Activated effector memory CD4-positive, alpha-beta T cell treated with Interleukin-2 at 50 U/mL for 16 hours (primary cell): ENCODE data around the gene SPECC1.
"Not testable (repeated sequence)": the region's sequence is repeated elsewhere in the genome, so short reads cannot be mapped to it uniquely, and the experiment has no call there.

Experiments used
- DNase-seq: peaks from one replicate; pipeline ENCODE4 v3.0.0-alpha.2; 2020

SPECC1 gene

DNA sequence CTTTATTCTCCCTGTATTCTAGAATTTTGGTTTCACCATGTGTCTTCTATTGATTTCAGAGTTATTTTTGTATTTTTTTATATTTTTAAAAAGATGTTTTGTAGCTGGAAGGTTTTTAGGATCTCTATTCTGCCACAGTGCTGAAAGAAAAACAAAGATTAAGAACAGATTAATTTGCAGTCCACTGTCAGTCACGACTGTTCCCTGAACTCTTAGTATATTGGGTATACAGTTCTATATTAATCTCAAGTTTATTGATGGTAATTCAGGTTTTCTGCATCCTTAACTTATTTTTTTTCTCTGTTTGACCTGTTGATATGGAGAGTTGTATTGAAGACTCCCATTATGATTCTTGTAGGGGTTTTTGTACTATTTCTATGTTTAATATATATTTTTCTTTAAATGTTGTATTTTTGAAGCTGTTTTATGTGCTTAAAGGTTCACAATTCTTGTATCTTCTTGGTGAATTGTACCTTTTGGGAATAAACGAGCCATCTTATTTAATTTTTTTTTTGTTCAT, 2.9 kb downstream of the SPECC1 start:
- no peak for DNase-seq

DNA sequence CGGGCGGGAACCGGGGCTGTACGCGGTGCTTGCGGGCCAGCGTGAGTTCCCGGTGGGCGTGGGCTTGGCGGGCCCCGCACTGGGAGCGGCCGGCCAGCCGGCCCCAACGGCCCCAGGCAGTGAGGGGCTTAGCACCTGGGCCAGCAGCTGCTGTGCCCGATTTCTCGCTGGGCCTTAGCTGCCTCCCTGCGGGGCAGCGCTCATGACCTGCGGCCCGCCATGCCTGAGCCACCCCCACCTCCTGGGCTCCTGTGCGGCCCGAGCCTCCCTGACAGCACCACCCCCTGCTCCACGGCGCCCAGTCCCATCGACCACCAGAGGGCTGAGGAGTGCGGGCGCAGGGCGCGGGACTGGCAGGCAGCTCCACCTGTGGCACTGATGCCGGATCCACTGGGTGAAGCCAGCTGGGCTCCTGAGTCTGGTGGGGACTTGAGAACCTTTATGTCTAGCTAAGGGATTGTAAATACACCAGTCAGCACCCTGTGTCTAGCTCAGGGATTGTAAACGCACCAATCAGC, 7.4 kb downstream of the SPECC1 start:
- not testable (repeated sequence) for DNase-seq

DNA sequence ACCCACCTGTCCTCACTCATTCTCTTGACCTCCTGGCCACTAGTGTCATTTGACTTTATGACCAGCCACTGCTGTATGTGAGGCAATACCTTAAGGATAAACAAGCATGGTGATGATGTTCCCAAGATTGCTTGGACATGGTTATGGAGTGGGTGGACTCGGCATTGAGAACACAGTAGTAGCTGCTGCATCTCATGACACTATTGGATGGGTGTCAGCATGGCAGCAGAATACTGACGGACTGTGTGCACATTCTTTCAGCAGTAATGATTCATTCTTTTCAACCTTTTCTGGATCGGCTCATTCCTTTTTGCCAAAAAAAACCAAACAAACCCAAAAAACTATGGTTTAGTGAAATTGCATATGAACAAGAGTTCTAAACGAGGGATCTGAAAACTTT, 13.5 kb downstream of the SPECC1 start:
- DNase-seq: no peak

DNA sequence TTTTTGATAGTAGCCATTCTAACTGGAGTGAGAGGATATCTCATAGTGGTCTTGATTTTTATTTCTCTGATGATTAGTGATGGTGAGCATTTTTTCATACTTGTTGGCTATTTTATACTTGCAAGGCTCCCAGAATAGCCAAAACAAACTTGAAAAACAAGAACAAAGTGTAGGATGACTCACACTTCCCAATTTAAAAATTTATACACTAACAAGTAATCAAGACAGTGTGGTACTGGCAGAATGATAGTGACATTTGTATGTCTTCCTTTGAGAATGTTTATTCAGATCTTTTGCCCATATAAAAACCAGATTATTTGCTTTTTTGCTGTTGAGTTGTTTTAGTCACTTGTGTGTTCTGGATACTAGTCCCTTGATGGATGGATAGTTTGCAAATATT, 17.8 kb downstream of the SPECC1 start:
- no peak for DNase-seq

DNA sequence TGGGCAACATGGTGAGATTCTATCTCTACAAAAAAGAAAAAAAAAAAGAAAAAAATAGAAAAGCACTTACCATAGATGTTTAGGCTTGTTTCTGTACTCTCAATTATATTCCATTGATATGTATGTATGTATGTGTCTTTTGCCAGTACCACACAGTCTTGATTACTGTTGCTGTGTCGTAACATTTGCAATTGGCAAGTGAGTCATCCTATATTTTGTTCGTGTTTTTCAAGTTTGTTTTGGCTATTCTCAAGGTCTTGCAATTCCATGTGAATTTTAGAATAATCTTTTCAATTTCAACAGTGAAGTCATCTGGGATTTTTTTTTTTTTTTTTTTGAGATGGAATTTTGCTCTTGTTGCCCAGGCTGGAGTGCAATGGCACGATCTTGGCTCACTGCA, 19.3 kb downstream of the SPECC1 start:
- no peak for DNase-seq

DNA sequence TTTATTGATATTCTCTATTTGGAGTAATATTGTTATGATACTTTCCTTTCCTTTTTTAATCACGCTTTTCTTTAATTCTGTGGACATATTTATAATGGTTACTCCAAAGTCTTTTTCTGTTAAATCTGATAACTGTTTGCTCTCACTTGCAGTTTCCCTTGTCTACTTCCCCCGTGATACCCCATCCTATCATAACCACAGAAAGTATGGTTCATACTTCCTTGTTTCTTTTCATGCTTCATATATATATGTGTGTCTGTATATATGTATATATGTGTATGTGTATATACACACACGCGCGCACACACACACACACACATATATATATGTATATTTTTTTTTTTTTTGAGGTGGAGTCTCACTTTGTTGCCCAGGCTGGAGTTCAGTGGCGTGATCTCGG, 23.5 kb downstream of the SPECC1 start:
- DNase-seq: no peak

DNA sequence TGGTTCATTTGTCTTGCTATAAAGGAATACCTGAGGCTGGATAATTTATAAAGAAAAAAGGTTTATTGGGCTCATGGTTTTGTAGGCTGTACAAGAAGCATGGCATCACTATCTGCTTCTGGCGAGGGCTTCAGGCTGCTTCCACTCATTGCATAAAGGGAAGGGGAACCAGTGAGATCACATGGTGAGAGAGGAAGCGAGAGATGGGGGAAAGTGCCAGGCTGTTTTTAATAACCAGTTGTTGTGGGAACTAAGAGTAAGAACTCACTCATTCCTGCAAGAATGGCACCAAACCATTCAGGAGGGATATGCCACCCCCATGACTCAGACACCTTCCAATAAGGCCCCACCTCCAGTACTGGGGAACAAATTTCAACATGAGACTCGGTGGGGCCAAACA, 24.3 kb downstream of the SPECC1 start:
- no peak for DNase-seq

DNA sequence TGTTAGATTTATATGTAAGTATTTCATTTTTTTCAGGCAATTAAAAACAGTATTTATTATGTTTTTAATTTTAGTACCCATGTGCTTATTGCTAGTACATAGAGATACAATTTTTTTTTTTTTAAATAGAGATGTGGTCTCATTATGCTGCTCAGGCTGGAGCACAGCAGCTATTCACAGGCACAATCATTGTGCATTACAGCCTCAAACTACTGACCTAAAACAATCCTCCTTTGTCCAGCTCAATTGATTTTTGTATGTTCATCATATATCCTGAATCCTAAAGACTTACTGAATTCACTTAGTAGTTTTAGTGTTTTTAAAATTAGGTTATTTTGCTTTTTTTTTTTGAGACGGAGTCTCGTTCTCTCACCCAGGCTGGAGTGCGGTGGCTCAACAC, 26.3 kb downstream of the SPECC1 start:
- no peak for DNase-seq

DNA sequence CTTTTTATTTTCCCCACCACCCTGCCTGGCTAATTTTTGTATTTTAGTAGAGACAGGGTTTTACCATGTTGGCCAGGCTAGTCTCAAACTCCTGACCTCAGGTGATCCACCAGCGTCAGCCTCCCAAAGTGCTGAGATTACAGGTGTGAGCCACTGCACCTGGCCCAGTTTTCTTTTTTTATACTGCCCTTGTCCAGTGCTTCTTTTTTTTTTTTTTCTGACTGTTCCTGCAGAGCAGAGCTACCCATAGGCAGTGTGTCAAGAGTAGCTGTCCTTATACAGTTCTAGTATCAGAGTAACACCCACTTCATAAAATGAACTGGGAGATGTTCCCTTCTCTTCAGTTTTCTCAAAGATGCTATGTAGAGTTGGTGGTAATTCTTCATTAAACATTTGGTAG, 28.1 kb downstream of the SPECC1 start:
- DNase-seq: not testable (repeated sequence)

DNA sequence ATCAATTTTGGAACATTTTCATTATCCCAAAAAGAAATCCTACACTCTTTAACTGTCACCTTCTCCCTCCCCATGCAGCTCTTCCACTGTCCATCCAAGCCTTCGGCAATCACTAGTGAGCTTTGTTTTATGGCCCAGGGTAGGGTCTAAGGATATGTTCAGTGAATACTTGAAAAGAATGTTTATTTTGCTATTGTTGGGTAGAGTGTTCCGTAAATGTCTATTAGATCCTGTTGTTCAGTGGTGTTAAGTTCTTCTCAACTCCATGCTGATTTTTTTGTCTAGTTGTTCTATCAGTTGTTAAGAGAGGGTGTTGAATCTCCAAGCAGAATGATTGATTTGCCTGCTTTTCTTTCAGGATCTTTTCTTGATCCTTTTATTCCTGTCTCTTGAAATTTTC, 29.9 kb downstream of the SPECC1 start:
- no peak for DNase-seq

DNA sequence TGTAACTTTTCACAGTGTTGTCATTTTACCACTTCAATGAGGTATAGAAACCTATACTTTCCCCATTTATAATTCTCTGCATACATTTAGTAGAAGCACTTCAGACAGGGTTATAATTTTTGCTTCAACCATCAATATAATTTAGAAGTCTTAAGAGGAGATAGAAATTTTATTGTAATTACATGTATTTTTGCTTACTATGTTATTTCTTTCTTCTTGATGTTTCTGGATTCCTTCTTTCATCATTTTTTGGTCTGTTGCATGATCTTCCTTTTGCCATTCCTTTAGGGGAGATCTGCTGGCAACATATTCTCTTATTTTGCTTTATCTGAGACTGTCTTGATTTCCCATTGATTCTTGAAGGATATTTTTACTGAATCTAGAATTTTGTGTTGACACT, 31.1 kb downstream of the SPECC1 start:
- DNase-seq: no peak

DNA sequence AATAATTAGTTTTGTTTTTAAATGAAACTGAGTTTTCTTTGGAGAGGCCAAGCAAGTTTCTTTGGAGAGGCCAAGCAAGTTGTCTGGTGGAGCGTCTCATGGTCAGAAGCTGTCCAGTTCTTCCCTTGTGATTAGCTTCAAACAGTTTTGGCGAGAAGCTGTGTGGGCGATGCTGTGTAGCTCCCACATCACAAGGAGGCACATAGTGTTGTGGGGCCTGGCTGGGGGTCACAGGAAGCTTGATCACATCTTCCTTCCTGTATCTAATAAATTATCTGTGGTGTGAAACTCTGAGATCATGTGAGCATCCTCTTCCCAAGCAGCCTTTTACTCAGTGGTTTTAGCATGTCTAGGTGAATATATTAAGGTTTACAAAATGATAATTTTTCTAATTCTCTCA, 33.9 kb downstream of the SPECC1 start:
- DNase-seq: no peak

DNA sequence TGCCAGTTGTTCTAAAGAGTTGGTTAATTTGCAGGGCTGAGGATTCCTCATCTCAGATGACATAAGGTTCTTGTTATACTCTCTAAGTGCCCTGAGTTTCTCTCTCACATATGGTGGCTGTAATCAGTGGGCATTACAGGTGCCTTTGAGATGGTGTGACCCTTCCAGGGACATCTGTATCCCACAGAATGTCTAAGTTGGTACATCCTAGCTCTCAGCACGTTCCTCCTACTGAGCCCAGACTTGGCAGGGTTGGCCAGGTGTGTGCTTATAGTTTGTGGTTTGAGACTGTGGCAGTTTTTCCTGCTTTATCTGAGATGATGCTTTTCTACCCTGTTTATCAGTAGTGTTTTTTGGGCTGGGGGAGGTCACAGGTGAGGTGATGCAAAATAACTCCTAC, 36.3 kb downstream of the SPECC1 start:
- DNase-seq: no peak

DNA sequence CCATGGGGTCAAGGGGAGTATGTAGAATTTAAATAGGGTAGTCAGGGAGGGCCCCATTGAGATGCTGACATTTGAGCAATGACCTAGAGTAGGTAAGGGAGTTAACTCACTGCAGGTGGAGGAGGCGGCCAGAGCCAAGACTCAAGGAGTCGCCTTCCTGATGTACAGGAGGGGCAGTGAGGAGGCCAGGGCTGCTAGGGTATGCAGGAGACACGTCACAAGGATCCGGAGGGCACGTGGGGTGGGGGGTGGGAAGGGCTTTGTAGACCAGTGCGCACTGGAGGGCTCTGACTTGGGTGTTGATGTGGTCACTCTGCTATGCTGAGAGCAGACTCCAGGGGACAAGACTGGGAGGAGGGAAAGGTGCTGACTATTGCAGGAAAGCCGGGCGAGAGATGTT, 37.5 kb downstream of the SPECC1 start:
- no peak for DNase-seq

DNA sequence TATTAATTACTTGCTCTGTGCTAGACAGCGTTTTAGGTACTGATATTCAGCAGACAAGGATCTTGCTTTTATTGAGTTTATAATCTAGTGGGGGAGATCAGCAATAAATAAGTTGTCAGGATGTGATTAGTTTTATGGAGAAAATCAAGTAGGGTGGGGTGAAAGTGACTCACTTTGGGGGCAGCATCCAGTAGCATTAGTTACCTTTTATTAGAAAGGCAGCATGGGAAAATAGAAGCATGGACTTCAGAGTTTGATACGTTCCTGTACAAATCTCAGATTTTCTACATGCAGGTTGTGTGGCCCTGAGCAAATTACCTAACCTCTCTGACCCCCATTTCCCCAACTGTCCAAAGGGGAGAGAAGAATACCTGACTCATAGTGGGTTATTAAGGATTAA, 42.5 kb downstream of the SPECC1 start:
- DNase-seq: no peak

DNA sequence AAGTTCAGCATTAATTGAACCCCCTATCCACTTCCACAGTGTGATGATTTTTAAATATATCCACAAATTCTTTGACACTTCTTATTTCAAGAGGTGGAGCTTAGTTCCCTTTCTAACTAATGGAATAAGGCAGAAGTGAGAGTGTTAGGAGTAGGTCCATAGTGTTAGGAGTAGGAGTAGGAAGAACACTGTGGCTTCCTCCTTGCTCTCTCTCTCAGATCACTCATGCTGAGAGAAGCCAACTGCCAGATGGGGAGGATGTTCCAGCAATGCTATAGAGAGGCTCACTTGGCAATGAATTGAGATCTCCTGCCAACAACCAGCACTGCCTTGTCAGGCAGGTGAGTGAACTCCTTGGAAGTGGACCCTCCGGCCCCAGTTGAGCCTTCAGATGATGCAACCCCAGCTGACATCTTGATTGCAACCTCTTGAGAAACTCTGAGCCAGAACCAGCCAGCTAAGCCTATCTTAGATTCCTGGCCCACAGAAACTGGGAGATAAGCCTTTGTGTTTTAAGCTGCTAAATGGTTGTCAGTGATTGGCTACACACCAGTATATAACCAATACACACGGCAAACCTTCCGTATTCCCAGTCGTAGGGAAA, 44.3 kb downstream of the SPECC1 start:
- DNase-seq: no peak

DNA sequence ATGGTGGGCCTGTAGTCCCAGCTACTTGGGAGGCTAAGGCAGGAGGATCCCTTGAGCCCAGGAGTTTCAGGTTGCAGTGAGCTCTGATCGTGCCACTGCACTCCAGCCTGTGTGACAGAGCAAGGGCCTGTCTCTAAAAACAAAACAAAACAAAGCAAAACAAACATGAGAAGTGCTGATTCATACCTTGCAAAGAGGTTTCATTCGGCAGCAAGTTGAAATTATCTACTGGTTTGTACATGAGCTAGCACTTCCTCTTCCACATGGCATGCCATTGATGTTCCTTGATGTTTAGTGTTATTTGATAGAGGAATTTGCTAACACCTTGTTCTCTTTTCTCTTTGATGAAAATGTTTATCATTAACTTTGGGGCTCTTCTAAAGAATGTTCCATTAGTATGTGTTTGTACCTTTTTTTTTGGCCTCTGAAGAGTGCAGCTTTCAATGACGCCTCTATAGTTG, 50.6 kb downstream of the SPECC1 start:
- no peak for DNase-seq

DNA sequence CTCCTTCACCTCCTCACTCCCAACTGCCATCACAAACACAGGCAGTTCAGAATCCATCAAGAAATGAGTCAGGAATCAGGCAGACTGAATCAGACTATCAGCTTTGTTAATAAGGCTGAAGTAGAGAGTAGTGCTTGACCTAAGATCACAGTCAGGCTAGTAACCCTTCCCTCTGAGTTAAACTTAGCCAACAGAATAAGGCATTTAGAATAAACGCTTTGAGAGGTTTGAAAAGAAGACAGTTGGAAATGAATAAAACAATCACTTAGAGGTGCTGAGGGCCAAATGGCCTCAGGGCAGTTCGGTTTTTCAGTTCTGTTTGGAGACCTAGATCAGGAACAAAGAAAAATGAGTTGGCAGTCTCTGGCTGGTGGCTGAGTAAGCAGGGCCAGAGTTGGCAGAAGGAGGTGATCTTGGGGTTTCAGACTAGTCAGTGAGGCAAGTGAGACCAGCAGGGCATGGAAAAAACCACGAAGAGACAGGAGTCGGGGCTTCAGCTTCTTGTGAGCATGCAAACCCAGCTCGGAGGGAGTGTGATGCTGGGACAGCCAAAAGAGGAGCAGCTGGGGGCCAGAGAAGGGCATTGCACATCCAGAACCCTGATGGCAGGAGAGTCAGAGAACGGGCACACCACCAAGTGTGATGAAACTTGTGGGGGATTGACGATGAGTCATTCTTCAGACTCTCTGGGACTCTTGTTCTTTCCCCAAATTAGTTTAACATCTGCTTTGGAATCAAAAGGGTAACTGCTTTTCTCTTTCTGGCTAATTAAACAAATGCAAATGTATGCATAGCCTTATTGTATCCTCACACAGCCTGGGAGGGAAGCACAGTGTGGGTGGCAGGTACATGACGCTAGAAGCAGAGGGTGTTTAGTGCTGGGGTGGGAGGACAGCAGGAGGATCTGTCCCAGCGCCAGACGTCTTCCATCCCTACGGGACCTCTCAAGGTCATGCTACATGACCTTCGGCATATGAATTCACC, 54.8 kb downstream of the SPECC1 start:
- DNase-seq: no peak

DNA sequence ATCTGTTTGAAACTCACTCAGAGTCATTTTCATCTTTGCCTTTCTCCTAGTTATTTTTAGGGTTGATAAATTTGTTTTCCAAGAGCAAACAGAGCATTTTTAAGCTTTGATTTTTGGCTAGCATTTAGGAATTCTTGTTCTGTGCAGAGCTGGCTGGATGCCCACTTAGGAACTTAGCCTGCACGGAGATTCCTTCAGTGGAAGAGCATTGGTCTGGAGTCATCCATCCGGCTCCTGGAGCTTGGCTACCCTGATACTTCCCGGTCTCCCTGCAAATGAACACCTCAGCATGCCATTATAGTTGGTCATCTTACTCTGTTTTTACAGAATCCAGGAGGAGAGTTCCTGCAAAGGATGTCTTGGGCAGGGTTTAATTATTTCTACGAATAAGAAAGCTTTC, 57.1 kb downstream of the SPECC1 start:
- no peak for DNase-seq

DNA sequence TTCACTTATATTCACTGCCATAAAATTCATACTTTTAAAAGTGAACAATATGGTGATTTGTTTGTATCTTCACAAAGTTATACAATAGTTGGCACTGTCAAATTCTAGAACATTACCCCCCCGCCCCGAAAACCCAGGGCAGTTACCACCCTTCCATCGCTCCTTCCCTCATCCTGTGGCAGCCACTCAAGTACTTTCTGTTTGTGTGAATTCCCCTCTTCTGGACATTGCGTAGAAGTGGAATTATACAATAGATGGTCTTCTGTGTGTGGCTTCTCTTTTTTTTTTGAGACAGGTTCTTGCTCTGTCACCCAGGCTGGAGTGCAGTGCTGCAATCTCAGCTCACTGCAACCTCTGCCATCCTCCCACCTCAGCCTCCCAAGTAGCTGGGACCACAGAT, 58.6 kb downstream of the SPECC1 start:
- DNase-seq: no peak

DNA sequence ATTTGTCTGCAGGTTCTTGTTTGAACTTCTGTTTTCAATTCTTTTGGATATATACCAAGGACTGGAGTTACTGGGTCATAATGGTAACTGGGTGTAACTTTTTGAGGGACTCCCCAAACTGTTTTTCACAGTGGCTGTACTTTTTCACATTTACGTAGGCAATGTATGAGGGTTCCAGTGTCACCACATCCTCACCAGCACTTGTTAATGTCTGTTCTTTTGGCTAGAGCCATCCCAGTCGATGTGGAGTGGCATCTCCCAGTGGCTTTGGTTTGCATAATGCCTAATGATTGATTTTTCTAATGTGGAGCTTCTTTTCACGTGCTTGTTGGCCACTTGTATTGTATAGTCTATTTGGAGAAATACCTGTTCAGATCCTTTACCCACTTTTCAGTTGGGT, 59.3 kb downstream of the SPECC1 start:
- no peak for DNase-seq

DNA sequence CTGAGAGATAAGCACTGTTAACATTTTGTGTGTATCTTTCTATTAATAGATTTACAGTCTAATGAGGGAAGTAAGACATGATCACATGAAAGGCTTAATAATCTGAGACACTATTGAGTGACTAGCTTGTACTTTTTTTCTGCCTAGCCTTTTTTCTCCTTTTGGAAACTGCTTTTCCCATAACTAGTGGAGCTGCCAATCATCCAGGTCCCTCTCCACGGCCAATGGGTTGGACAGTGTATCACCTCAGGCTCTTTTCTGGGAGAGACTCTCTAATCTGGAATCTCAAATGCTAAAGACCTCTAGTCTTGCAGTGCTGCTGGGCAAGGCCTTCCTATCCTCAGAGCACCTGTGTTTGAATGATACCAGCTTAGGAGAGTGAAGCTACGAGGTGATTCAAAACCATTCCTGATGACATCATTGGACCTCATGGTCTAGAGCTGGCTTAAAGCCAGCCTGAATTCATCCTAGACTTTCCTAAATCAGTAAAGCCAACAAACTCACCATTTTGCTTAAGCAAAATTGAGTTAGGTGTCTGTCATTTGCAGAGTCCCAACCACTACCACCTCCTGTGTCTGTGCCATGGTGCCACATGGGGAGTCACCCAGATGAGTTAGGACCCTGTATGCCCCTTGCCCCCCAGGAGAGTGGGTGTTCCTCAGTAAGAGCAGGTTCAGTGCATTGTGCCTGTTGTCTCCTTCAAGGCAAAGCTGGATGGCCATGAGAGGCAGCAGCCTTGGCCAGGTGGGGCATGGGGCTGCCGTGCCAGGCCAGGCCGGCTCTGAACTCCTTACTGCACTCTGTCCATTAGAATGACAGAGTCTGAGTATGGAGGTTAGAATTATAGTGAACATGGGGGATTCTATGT, 62.9 kb downstream of the SPECC1 start:
- no peak for DNase-seq

DNA sequence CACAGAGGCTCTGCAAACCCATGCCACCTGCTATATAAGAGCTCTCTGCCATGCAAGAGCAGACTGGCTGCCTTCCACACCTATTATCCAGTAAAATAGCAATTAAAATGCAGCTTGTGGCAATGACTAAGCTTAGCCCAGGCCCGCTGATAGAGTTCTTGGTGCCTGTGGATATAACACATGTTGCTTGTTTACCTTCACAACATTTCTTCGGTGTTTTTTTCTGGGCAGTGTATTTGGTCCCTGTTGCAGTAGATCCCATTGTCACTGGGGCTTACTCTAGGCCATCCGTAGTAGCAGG, 63.5 kb downstream of the SPECC1 start:
- DNase-seq: no peak
